Anterior cingulate cortex (tissue), 58 donors: ENCODE measurements around the gene SLC10A1.

Experiments used
- DNase-seq, 58 donors: peaks; one replicate each; lab custom pipeline; 2025; lab: John Stamatoyannopoulos, UW

SLC10A1 gene

DNA sequence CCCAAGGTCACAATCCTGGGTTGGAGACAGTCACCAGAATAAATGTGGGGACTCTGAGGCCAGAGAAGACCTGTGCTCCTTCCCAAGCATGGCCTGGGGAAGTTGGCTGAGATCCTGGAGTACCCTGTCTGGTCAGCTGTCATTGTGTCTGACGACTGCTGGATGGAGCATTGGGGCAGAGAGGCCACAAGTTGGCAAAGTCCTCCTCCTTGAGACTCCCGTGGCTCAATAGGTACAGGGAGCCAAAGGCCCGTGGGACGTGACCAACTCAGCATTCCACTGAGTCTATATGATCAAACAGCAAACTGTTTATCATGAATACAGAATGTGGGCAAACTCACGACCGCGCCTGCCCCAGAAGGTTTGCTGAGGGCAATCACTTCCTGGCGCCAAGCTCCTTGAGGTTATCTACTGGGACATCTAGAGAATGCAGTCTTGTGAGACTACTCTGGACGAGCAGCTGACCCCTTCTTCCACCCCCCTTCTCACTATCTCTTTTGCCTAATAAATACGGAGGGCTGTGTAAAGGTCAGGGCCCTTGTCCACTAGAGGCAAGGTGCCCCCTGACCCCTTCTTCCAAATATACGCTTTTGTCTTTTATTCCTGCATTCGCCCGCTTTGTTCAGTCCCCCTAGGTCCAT is 14.3 kb upstream of the SLC10A1 start:
- DNase-seq, result no peak

DNA sequence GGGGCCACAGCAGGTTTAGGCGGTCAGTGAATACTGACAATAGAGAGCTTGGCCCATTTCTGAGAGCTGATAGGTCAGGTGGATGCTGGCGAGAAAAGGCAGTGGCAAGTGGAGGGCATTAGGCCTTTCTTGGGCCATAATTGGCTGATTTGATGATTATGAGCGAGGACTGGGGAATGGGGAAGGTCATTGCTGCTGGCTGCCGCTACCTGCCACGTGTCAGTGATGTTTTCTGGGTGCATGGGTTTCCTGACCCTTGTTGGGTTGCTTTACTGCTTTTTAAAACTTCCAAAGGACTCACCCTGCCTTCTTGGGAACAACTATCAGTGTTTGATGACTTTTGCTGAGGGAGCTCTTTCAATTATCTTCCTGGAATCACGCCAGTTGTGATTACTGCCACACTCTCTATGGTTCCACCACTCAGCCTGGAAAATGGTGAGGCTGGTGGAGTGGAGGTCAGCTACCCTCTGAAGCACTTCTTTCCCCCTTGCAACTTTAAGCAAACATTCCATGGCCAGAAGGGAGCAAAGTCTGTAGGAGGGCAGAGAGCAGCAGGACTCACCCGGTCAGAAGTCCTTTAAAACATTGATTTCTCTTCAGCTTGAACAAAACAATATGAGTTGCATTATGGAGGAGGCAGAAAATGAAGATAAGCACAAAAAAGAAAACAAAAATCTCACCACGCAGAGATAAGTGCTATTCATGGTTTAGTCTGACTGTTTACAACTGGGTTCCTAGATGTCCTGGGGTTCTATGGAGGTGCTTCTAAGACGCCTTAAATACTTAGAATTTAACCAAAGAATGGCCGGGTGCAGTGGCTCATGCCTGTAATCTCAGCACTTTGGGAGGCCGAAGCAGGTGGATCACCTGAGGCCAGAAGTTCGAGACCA is 12.1 kb upstream of the SLC10A1 start:
- no peak for DNase-seq

DNA sequence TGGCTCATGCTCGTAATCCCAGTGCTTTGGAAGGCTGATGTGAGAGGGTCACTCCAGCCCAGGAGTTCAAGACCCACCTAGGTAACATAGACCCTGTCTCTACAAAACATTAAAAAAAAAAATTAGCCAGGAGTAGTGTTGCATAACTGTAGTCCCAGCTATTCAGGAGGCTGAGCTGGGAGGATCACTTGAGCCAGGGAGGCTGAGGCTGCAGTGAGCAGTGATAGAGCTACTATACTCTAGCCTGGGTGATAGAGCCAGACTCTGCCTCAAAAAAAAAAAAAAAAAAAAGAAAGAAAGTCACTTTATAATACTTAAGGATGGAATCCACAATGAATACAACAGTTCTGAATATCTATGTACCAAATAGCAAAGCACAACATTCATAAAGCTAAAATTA is 10.2 kb upstream of the SLC10A1 start:
- DNase-seq, result no peak

DNA sequence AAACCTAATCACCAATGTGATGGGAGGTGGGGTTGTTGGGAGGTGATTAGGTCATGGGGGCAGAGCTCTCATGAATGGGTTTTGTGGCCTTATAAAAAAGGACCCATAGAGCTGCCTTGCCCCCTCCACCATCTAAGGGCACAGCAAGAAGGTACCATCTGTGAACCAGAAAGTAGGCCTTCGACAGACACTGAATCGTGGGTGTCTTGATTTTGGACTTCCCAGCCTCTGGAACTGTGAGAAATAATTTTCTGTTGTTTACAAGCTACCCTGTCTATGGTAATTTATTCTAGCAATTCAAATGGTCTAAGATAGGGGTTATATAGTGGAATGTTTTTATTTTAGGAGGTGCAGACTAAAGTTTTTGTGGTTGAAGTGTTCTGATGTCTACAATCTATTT is 7.9 kb upstream of the SLC10A1 start:
- no peak for DNase-seq

DNA sequence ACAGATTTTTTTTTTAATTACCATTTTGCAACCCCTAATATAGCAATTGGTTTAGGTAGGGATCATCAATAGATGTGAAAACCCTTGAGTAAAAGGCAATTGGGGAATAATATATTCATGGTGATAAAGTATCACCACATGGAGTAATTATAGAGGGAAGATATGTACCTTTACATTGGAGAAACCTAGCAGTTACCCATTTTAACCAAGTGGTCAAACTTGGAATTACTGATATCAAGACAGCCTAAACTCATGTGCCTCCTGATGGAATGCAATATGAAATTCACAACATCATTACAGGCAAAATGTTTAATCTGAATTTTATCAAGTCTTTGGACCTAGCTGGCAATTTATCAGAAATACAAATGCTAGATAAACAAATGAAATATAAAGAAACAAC is 6.7 kb upstream of the SLC10A1 start:
- DNase-seq, result no peak

DNA sequence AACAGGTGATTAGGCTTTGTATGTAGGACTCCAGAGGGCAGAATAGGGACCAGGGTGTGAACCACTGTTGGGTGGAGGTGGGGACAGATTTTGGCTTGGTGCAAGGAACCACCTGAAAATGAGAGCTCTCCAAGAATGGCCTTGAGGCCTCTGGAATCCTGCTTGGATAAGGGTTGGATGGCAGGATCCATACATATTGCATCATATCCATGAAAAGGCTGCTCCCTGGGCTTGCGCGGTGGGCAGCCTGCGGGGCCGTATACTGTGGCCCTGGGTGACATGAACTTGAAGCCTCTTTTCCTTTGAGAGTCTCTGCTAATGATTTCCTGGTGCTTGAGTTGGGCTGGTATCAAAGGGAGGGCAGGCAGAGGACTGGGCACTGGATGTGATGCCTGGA is 1.3 kb upstream of the SLC10A1 start:
- DNase-seq, result no peak

DNA sequence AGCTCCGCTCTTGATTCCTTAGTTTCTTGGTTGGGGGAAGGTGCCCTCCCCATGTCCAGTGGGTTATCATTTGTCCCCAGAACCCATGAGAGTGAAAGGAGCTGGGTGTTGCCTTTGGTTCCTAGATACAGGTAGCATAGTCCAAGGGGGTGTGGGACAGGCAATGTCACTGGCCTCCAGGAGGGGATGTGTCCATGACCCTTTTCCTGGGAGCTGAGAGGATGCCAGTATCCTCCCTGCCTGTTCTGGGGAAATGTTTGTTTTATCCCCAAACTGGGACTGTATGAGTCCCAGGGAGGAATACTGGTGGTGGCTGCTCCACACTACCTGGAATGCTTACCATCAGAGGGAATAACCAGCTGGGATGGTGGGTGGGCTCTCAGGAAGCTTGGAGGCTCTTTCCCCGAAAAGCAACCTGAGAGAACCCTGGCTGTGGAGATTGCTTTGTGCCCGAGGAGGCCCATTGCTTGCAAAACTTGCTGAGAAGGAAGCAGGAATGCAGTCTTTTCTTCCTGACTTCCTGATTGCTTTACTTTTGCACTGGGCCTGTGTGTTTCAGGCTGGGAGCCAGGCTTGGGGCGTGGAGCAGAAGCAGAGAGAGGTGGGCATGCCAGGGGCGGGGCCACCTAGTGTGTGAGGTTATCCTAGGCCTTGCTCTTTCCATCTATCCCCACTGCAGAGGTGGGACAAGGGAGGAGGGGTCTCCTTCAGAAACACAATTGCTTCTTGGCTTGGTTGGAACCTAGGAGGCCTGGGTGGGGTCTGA is 715 bp upstream of the SLC10A1 start:
- DNase-seq, result no peak

DNA sequence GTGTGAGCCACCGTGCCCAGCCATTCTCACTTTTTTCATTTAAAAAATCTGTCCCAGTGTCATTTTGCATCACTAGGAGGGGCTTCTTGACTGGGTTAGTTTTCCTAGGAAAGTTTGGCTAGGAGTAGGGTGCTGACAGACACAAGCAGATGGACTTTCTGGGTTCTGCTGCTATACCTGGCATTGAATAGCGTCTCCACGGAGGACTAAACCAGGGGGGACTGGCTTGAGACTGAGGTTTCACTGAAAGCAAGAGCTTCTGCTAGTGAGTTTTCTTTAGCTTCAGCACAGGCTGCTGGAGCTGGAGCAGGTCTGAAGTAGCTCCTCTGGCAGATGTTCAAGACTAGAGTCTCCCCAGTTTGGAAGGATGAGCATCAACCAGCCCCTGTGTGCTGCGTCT is 1.4 kb downstream of the SLC10A1 start:
- no peak for DNase-seq

DNA sequence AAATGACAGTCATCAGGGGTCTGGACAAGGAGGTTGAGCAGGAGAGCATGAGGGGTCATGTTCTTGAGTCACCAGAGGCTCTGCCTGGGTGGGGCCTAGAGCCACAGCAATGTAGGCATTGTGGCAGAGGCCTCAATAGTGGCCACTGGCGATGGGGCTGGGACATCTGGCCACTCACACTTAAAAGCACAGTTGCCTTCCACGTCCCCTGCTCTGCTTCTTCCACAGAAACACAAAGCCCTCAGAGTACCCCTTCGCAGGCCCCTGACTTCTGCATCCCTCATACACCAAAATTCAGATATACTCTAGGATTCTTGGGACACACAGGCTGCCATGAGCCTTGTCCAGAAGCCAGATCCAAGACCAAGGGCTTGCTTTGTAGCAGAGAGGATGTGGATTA is 2.2 kb downstream of the SLC10A1 start:
- no peak for DNase-seq

DNA sequence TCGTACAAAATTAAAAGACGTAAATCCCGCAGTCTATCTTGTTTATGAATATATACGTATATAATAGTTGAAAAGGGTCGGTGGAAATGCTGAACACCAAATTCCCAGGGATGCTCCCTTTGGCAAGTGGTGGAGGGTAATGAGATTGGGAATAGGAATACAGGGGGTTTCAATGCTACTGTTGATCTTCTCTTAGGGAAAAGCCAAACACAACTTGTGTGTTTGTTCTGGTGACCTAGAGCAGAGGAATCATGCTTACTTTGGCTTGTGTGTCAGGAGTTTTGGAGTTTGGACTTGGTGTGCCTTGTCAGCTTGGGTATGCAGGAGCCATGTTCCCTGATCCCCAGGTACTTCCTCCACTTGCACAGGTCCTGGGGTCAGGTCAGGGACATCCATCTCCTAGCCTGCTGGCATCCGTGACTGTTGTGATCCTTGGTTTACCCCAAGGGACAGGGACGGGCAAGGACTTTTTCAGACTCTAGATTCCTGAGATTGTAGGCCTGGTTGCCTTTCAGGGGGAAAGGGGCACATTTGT is 4.1 kb downstream of the SLC10A1 start:
- no peak for DNase-seq

DNA sequence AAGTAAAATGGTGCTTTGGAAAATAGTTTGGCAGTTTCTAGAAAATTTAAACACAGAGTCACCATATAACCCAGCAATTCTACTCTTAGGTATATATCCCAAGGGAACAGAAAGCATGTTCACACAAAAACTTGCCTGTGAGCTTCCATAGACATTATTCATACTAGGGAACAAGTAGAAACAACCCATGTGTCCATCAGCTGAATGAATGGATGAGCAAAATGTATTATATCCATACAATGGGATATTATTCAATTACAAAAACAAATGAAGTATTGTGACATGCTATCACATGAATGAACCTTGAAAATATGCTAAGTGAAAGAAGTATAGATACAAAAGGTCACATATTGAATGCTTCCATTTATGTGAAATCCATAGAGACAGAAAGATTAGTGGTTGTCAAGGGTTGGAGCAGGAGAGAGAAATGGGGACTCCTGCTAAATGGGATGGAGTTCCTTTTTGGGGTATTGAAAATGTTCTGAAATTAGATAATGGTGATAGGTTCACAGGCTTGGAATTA is 7.9 kb downstream of the SLC10A1 start:
- no peak for DNase-seq

DNA sequence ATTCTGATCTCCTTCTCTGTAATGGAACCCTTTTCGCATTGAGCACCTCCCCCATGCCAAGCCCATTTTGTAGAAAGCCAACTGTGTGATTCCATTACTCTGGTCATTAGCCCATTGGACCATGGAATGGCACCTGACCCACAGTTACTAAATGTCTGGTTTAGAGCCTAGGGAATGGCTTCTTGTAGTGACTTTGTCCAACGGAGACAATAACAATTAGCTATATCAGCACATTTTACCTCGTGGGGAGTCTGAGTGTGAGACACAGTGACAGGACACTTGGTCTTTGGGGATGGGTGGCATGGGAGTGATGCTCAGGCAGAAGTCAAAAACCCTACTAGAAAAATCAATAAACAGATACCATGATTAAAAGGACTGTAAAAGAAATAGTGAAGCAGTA is 10.4 kb downstream of the SLC10A1 start:
- DNase-seq, result no peak

DNA sequence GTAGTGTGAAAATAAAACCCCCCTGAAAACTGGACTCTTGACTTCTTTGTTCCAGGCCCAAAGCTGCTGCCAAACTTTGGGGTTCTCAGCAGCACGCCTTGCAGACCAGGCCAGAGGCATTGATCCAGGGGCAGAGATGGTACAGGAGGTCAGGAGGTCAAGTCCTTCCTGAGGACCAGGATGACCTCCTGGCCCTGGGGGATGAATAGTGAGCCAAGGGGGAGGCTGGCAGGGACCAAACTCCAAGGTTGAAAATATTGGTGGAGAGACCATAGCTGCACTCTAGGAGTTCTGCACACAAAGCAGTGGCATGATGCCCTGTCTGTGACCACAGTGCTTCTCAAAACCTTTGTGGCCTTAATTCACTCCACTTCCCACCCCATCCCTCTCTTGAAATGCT is 12.1 kb downstream of the SLC10A1 start:
- no peak for DNase-seq

DNA sequence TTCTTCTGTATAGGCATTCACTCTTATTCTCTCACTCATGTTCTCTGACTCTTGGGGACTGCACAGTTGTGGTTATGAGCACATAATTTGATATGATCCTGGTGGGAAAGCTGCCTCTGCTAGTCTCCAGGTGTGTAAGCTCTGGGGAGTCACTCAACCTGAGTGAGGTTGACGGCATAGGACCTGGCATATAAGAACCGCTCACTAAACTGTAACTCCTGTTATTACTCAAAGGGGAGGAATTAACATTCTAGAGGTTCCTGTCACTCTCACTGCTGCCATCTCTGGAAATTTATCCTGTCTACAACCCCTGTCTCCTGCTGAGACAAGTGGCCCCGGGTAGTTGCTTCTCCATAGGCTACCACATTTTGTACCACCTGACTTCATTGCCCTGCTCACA is 16.1 kb downstream of the SLC10A1 start:
- no peak for DNase-seq

DNA sequence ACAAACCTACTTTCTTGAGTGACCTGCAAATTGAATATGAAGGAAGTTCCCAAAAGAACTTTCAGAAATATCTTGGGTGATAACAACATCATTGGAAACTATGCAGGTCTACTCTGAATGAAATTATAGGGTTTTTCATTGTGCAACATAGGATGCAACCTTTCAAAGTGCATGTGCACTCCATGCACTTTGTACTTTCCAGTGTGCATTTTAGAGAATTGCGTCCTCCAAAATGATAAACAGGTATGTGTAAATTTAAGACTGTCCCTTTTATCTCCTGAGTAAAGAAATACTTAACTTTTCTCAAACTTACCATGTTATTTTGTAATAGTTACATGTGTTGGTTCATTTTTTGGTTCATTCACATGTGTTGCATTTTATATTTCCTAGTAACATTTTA is 16.9 kb downstream of the SLC10A1 start:
- no peak for DNase-seq

DNA sequence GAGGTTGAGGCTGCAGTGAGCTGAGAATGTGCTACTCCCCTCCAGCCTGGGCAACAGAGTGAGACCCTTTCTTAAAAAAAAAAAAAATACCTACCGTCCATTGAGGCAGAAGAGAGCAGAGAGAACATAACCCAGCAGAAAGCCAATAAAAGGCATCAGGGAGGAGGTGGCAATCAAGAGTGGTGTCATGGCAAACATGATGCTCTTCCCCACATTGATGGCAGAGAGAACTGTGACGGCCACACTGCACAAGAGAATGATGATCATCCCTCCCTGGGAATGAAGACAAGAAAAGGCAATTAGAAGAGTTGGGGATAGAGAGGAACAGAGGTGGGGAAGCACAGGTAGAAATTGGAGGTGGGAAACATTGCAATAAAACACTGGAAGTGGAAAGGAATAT is 18.0 kb downstream of the SLC10A1 start:
- DNase-seq, result no peak

DNA sequence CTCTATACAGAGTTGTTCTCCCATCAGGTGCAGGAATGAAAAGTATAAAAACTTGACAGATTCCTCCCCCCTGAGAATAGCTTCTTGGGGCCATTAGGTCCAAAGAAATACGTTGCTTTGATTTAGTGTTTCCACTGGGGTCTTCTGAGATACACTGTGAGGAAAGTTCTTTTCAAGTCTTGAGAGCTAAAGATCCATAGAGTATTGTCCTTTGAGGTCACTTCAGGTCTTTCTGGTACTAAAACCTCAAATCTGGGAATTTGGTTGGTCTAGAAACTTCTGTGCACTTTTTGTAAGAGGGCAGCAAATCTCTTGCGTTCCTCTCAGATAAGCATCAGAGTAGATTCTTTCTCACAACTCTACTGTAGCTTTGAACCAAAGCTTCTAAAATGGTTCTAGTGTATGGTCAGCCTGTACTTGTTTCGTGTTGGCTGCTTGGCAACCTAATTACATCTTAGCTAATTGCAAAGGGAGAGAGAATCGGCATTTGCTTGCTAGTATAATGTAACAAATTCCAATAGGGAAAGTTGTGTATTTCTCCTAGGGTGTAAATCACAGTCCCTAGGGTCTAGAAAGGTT is 20.1 kb downstream of the SLC10A1 start:
- no peak for DNase-seq

DNA sequence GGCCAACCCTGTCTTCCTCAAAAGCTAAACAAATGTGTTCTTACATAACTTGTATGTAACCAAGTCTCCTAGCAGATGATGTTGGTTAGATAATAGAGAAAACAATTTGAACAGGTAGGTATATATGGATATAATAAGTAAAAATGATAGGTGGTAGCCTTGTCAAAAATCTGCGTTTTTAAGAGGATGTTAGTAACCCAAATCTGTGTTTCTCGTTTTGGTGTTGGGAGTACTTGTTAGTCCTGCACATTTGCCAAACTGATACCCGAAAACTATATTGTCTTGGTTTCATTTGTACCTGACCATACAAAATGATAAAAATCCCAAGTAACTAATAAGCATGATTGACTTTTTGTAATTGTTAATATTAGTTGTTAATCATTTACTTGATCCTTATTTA is 22.0 kb downstream of the SLC10A1 start:
- DNase-seq, result no peak

DNA sequence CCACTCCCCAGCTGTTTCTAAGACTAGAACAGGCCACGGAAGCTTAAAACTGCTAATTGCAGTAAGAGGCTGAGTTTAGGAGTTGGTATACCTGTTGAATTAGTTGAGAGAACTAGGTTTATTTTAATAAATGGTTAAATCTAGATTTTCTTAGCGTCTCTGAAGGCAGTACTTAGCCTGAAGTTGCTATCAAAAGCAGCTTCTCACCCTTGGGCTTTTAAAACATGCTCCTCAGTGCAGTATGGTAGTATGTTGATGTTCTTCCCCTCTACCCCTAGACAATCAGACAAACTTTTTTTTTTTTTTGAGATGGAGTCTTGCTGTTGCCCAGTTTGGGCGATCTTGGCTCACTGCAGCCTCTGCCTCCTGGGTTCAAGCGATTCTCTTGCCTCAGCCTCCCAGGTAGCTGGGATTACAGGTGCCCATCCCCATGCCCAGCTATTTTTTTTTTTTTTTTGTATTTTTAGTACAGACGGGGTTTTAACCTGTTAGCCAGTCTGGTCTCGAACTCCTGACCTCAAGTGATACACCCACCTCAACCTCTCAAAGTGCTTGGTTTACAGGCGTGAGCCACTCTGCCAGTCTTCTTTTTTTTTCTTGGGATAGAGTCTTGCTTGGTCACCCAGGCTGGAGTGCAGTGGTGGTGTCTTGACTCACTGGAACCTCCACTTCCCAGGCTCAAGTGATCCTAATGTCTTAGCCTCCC is 23.3 kb downstream of the SLC10A1 start:
- DNase-seq, result no peak
